T-cell (primary cell): ENCODE data around the gene PAN3. TPM values are rescaled to one million over a fixed set of nuclear protein-coding genes. Genes with fewer than 3 reads are reported as not detected.

Experiments used
- ATAC-seq, 4 experiments: fragments of 200-7000 bp in 3 of 4; fragments of 150-1000 bp in 1 of 4; cut with Tn5 transposase; replicated peaks in 1 of 4; 1 replicate in 3 of 4; 2 replicates in 1 of 4; pipeline ENCODE4 v1.10.0; 2021; ENCODE audit warnings: moderate library complexity in 3 of 4, mild to moderate bottlenecking in 2 of 4, moderate number of reproducible peaks in 1 of 4
- CTCF ChIA-PET, 2 donors: fragments of 300-600 bp; sonication (Branson Sonifier 250); formaldehyde crosslinking; loops; one replicate each; lab custom pipeline; 2022; ENCODE audit warnings: antibody characterized with exemption in 2 of 2; lab: Charles Lee
- POLR2A ChIA-PET, 2 donors: fragments of 300-600 bp; sonication (Branson Sonifier 250); formaldehyde crosslinking; loops; one replicate each; lab custom pipeline; 2022; ENCODE audit warnings: antibody characterized with exemption in 2 of 2; lab: Charles Lee
- DNase-seq, 35 experiments: peaks; one replicate each; pipeline versions ENCODE4 v3.0.0 to v3.0.0-alpha.2; 2013 to 2023
- H3K27ac ChIP-seq: one replicate; pipeline ENCODE4 v1.5.1; 2013; ENCODE audit warnings: low read length
- H3K27me3 ChIP-seq, 2 experiments: replicated peaks in 1 of 2; 1 replicate in 1 of 2; 2 replicates in 1 of 2; pipeline versions ENCODE4 v1.6.1 to v1.7.0; 2013; ENCODE audit warnings: low read length in 1 of 2, mixed read lengths in 1 of 2; ENCODE audit not compliant: control insufficient read depth in 2 of 2, insufficient read depth in 2 of 2; ENCODE audit errors: extremely low read depth in 1 of 2
- H3K36me3 ChIP-seq, 2 donors: 1 replicate in 1 of 2; 2 replicates in 1 of 2; pipeline versions ENCODE4 v1.6.1 to v1.7.0; 2013; ENCODE audit warnings: low read length in 1 of 2; ENCODE audit not compliant: control insufficient read depth in 2 of 2, insufficient read depth in 1 of 2; ENCODE audit errors: extremely low read depth in 1 of 2
- H3K4me1 ChIP-seq, 2 experiments: 1 replicate in 1 of 2; 2 replicates in 1 of 2; pipeline versions ENCODE4 v1.6.1 to v1.7.0; 2013; ENCODE audit warnings: low read length in 2 of 2, mixed read lengths in 1 of 2; ENCODE audit not compliant: insufficient read depth in 2 of 2, control insufficient read depth in 1 of 2; ENCODE audit errors: extremely low read depth in 1 of 2
- H3K4me3 ChIP-seq, 2 donors: 1 replicate in 1 of 2; 2 replicates in 1 of 2; pipeline versions ENCODE4 v1.5.1 to v1.7.0; 2013; ENCODE audit warnings: mild to moderate bottlenecking in 2 of 2, low read length in 1 of 2, moderate library complexity in 1 of 2; ENCODE audit not compliant: control insufficient read depth in 1 of 2; ENCODE audit errors: extremely low read depth in 1 of 2
- H3K9me3 ChIP-seq: 2 replicates; pipeline ENCODE4 v1.7.0; 2013
- H3K27ac Mint-ChIP-seq, 2 donors: one replicate each; pipeline ENCODE4 v1.8.0; 2020 to 2021; ENCODE audit warnings: mild to moderate bottlenecking in 2 of 2, mixed read lengths in 2 of 2
- H3K27me3 Mint-ChIP-seq, 2 donors: one replicate each; pipeline ENCODE4 v1.8.0; 2021 to 2022; ENCODE audit warnings: mixed read lengths in 2 of 2
- H3K36me3 Mint-ChIP-seq: one replicate; pipeline ENCODE4 v1.8.0; 2021; ENCODE audit warnings: mixed read lengths
- H3K4me1 Mint-ChIP-seq, 3 donors: one replicate each; pipeline ENCODE4 v1.8.0; 2020 to 2022; ENCODE audit warnings: mixed read lengths in 3 of 3, mild to moderate bottlenecking in 1 of 3
- H3K4me3 Mint-ChIP-seq, 3 donors: one replicate each; pipeline ENCODE4 v1.8.0; 2020 to 2022; ENCODE audit warnings: mild to moderate bottlenecking in 3 of 3, mixed read lengths in 3 of 3, moderate library complexity in 3 of 3
- H3K9me3 Mint-ChIP-seq, 3 donors: one replicate each; pipeline ENCODE4 v1.8.0; 2020 to 2022; ENCODE audit warnings: mixed read lengths in 3 of 3
- WGBS: methylation state at CpG from one replicate; pipeline ENCODE4 v1.1.5; 2013; ENCODE audit warnings: missing lambda C conversion rate; ENCODE audit not compliant: insufficient coverage; 5-methylcytosine and 5-hydroxymethylcytosine counted together
- total RNA-seq, 35 experiments: library from RNA in 6 of 35; stranded (reverse) in 6 of 35; fragments of 120-200 nt in 1 of 35; gene quantifications; one replicate each; pipeline versions ENCODE4 v1.2.1 to v1.2.4 and lab custom pipeline; 2013 to 2026

PAN3 gene
- total RNA-seq, 5 donors from 2014 or later (not counting 1 experiment from before 2014, with no cell fraction given), result 62.9 to 79.6 (median 69.3) TPM

- ATAC-seq (no peak), DNase-seq (no peak)
- Mint-ChIP-seq H3K27me3 (no peaks in the 10 kb centered on the region), H3K27ac (no peak overlapping the region), H3K4me1 (peaks cover 45 to 58% (median 48%) of the 10 kb centered on the region in 3 donors), H3K36me3 (peaks cover 32% of the 10 kb centered on the region), H3K4me3 (no peak overlapping the region), H3K9me3 (no peaks in the 10 kb centered on the region)
- POLR2A ChIA-PET, result no interaction called here
- 100% methylated on average over 2 of the region's 5 CpGs for WGBS
- Histone ChIP-seq H3K4me1 (peaks cover 0 to 16% of the 10 kb centered on the region in 2 experiments), H3K27ac (no peak overlapping the region), H3K9me3 (no peaks in the 10 kb centered on the region), H3K36me3 (peaks cover 0 to 10% of the 10 kb centered on the region in 2 donors), H3K27me3 (no peaks in the 10 kb centered on the region), H3K4me3 (no peak overlapping the region)
- CTCF ChIA-PET, result no interaction called here
Measured at GRCh38 chr13:28171266-28171665, 32.9 kb downstream of the PAN3 start.

GRCh38 chr13:28172947-28173346 lies 34.6 kb downstream of the PAN3 start:
- peaks cover 39% of the 10 kb centered on the region for H3K36me3 Mint-ChIP-seq
- no peaks in the 10 kb centered on the region for H3K27me3 Mint-ChIP-seq
- H3K27me3 ChIP-seq, result no peaks in the 10 kb centered on the region
- ATAC-seq (no peak), DNase-seq (no peak)
- no peak overlapping the region for H3K27ac ChIP-seq
- H3K9me3 Mint-ChIP-seq, result no peaks in the 10 kb centered on the region
- ChIA-PET POLR2A (no interaction called here), CTCF (no interaction called here)
- H3K4me1 Mint-ChIP-seq, result peaks cover 37 to 53% (median 44%) of the 10 kb centered on the region in 3 donors
- peaks cover 0 to 14% of the 10 kb centered on the region in 2 donors for H3K36me3 ChIP-seq
- WGBS, result no CpG with 5 or more reads among the region's 2 CpGs
- H3K4me1 ChIP-seq, result peaks cover 0 to 4% of the 10 kb centered on the region in 2 experiments
- H3K4me3 Mint-ChIP-seq, result no peak overlapping the region
- no peak overlapping the region for H3K4me3 ChIP-seq
- no peaks in the 10 kb centered on the region for H3K9me3 ChIP-seq
- H3K27ac Mint-ChIP-seq, result no peak overlapping the region

- DNase-seq (no peak), ATAC-seq (no peak)
- peaks cover 0 to 14% of the 10 kb centered on the region in 2 donors for H3K36me3 ChIP-seq
- no peak overlapping the region for H3K27ac ChIP-seq
- Mint-ChIP-seq H3K27me3 (no peaks in the 10 kb centered on the region), H3K27ac (no peak overlapping the region), H3K4me1 (peaks cover 35 to 54% (median 39%) of the 10 kb centered on the region in 3 donors), H3K4me3 (no peak overlapping the region), H3K36me3 (peaks cover 43% of the 10 kb centered on the region), H3K9me3 (no peaks in the 10 kb centered on the region)
- no peaks in the 10 kb centered on the region for H3K27me3 ChIP-seq
- ChIA-PET POLR2A (no interaction called here), CTCF (interaction anchor here (0.6 kb wide), 2 partner anchors 97 to 506 kb away, joined by 5 to 6 read pairs; no protein-coding TSS in a partner anchor)
- H3K4me3 ChIP-seq, result no peak overlapping the region
- H3K9me3 ChIP-seq, result no peaks in the 10 kb centered on the region
- H3K4me1 ChIP-seq, result peaks cover 0 to 4% of the 10 kb centered on the region in 2 experiments
Measured at GRCh38 chr13:28173793-28174192, 35.4 kb downstream of the PAN3 start.

GRCh38 chr13:28177327-28177726 lies 39.0 kb downstream of the PAN3 start:
- Mint-ChIP-seq H3K27me3 (no peaks in the 10 kb centered on the region), H3K36me3 (peaks cover 39% of the 10 kb centered on the region), H3K9me3 (no peaks in the 10 kb centered on the region), H3K27ac (no peak overlapping the region), H3K4me3 (no peak overlapping the region), H3K4me1 (peaks cover 42 to 60% (median 43%) of the 10 kb centered on the region in 3 donors)
- H3K4me1 ChIP-seq, result no peaks in the 10 kb centered on the region
- ChIA-PET CTCF (no interaction called here), POLR2A (no interaction called here)
- no peaks in the 10 kb centered on the region for H3K9me3 ChIP-seq
- H3K36me3 ChIP-seq, result peaks cover 0 to 22% of the 10 kb centered on the region in 2 donors
- no peak for ATAC-seq
- DNase-seq, result no peak
- H3K27ac ChIP-seq, result no peak overlapping the region
- no peak overlapping the region for H3K4me3 ChIP-seq
- no peaks in the 10 kb centered on the region for H3K27me3 ChIP-seq

DNA sequence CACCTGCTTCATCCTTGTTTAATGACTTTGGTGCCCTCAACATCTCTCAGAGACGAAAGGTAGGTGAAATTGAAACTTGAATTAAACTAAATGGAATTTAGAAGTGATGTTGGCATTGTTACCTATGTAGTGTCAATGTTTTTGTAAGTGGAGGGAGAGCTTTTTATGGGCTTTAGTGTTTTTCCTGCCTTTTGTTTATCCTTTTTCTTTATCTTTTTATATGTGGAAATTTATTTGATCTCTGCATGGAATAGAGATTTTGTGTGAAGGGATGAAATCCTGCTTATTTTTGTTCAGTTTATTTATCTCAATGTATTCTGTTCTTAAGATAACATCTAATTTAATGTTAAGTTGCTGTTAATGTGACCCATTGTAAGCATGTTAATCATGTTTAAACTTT lies 39.5 kb downstream of the PAN3 start:
- H3K27ac ChIP-seq, result no peak overlapping the region
- H3K27me3 ChIP-seq, result no peaks in the 10 kb centered on the region
- DNase-seq (no peak), ATAC-seq (no peak)
- H3K27ac Mint-ChIP-seq, result no peak overlapping the region
- no CpG with 5 or more reads among the region's 1 CpG for WGBS
- POLR2A ChIA-PET, result no interaction called here
- H3K9me3 ChIP-seq, result no peaks in the 10 kb centered on the region
- H3K36me3 ChIP-seq, result peaks cover 0 to 22% of the 10 kb centered on the region in 2 donors
- CTCF ChIA-PET, result interaction anchor here in 1 of 2 donors (0.5 kb wide), 1 partner anchor 144 kb away, joined by 3 read pairs; no protein-coding TSS in a partner anchor
- H3K4me1 ChIP-seq, result no peaks in the 10 kb centered on the region
- peaks cover 40 to 60% (median 43%) of the 10 kb centered on the region in 3 donors for H3K4me1 Mint-ChIP-seq
- H3K9me3 Mint-ChIP-seq, result no peaks in the 10 kb centered on the region
- H3K36me3 Mint-ChIP-seq, result peaks cover 39% of the 10 kb centered on the region
- H3K4me3 Mint-ChIP-seq, result no peak overlapping the region
- H3K27me3 Mint-ChIP-seq, result no peaks in the 10 kb centered on the region
- H3K4me3 ChIP-seq, result no peak overlapping the region

GRCh38 chr13:28179974-28180373 lies 41.6 kb downstream of the PAN3 start:
- Mint-ChIP-seq H3K27ac (no peak overlapping the region), H3K27me3 (no peaks in the 10 kb centered on the region), H3K4me1 (peaks cover 43 to 67% (median 48%) of the 10 kb centered on the region in 3 donors), H3K9me3 (no peaks in the 10 kb centered on the region), H3K4me3 (no peak overlapping the region), H3K36me3 (peaks cover 27% of the 10 kb centered on the region)
- ATAC-seq (no peak), DNase-seq (no peak)
- H3K4me1 ChIP-seq, result peaks cover 0 to 6% of the 10 kb centered on the region in 2 experiments
- no peak overlapping the region for H3K27ac ChIP-seq
- POLR2A ChIA-PET, result no interaction called here
- no peak overlapping the region for H3K4me3 ChIP-seq
- CTCF ChIA-PET, result interaction anchor here in 1 of 2 donors (0.7 kb wide), 1 partner anchor 1828 kb away, joined by 3 read pairs; no protein-coding TSS in a partner anchor
- peaks cover 0 to 19% of the 10 kb centered on the region in 2 donors for H3K36me3 ChIP-seq
- no peaks in the 10 kb centered on the region for H3K9me3 ChIP-seq
- no peaks in the 10 kb centered on the region for H3K27me3 ChIP-seq

- H3K36me3 ChIP-seq, result peaks cover 0 to 12% of the 10 kb centered on the region in 2 donors
- CTCF ChIA-PET, result no interaction called here
- DNase-seq (no peak), ATAC-seq (no peak)
- no CpG with 5 or more reads among the region's 2 CpGs for WGBS
- H3K9me3 ChIP-seq, result no peaks in the 10 kb centered on the region
- Mint-ChIP-seq H3K4me1 (peaks cover 47 to 65% (median 57%) of the 10 kb centered on the region in 3 donors), H3K27me3 (no peaks in the 10 kb centered on the region), H3K9me3 (no peaks in the 10 kb centered on the region), H3K36me3 (peaks cover 17% of the 10 kb centered on the region), H3K27ac (no peak overlapping the region), H3K4me3 (no peak overlapping the region)
- H3K4me1 ChIP-seq, result peaks cover 0 to 6% of the 10 kb centered on the region in 2 experiments
- H3K4me3 ChIP-seq, result no peak overlapping the region
- no peaks in the 10 kb centered on the region for H3K27me3 ChIP-seq
- POLR2A ChIA-PET, result no interaction called here
- H3K27ac ChIP-seq, result no peak overlapping the region
Measured at GRCh38 chr13:28181413-28181812, 43.1 kb downstream of the PAN3 start.
